SK-N-SH (cell line): Measurements from ENCODE around the gene RETREG2.

Experiments
- CTCF ChIP-seq: fragments of 200-600 bp; sonication (generic); IDR thresholded peaks from 2 replicates; pipeline ENCODE4 v1.6.1; 2017; ENCODE audit warnings: antibody characterized with exemption, mild to moderate bottlenecking, moderate library complexity
- FOXJ3 ChIP-seq: sonication (generic); formaldehyde crosslinking; IDR thresholded peaks from 2 replicates; pipeline ENCODE4 v1.5.1; 2020; ENCODE audit warnings: mild to moderate bottlenecking, missing genetic modification reagents
- GATA2 ChIP-seq: sonication (generic); formaldehyde crosslinking; IDR thresholded peaks from 2 replicates; pipeline ENCODE4 v1.5.0; 2020; ENCODE audit warnings: mild to moderate bottlenecking, missing genetic modification reagents
- MAX ChIP-seq: IDR thresholded peaks from 2 replicates; pipeline ENCODE4 v1.4.0; 2012; ENCODE audit warnings: low read depth
- POLR2AphosphoS5 ChIP-seq: IDR thresholded peaks from 2 replicates; pipeline ENCODE4 v1.6.1; 2012; ENCODE audit warnings: low read depth, low read length
- USF1 ChIP-seq: IDR thresholded peaks from 2 replicates; pipeline ENCODE4 v1.4.0; 2012; ENCODE audit warnings: low read depth, borderline replicate concordance
- TF ChIP-seq, protein P1 (sequence below): IDR thresholded peaks from 2 replicates; pipeline ENCODE4; 2012

DNA sequence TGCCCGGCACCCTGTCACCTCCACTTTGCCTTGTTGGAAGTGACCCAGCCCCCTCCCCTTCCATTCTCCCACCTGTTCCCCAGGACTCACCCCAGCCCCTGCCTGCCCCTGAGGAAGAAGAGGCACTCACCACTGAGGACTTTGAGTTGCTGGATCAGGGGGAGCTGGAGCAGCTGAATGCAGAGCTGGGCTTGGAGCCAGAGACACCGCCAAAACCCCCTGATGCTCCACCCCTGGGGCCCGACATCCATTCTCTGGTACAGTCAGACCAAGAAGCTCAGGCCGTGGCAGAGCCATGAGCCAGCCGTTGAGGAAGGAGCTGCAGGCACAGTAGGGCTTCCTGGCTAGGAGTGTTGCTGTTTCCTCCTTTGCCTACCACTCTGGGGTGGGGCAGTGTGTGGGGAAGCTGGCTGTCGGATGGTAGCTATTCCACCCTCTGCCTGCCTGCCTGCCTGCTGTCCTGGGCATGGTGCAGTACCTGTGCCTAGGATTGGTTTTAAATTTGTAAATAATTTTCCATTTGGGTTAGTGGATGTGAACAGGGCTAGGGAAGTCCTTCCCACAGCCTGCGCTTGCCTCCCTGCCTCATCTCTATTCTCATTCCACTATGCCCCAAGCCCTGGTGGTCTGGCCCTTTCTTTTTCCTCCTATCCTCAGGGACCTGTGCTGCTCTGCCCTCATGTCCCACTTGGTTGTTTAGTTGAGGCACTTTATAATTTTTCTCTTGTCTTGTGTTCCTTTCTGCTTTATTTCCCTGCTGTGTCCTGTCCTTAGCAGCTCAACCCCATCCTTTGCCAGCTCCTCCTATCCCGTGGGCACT, 4.5 kb downstream of the RETREG2 start:
- TF ChIP-seq, protein P1, sequence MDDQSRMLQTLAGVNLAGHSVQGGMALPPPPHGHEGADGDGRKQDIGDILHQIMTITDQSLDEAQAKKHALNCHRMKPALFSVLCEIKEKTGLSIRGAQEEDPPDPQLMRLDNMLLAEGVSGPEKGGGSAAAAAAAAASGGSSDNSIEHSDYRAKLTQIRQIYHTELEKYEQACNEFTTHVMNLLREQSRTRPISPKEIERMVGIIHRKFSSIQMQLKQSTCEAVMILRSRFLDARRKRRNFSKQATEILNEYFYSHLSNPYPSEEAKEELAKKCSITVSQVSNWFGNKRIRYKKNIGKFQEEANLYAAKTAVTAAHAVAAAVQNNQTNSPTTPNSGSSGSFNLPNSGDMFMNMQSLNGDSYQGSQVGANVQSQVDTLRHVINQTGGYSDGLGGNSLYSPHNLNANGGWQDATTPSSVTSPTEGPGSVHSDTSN = no peak
- TF ChIP-seq FOXJ3 (CRISPR knock-in tag) = no peak
- TF ChIP-seq MAX = no peak
- TF ChIP-seq USF1 = no peak
- TF ChIP-seq POLR2AphosphoS5 = no peak
- TF ChIP-seq CTCF = no peak
- TF ChIP-seq GATA2 (CRISPR knock-in tag) = no peak
